Vagina (tissue), 2 donors: ENCODE data around the gene MCL1. TPM values are rescaled to one million over a fixed set of nuclear protein-coding genes. Genes with fewer than 3 reads are reported as not detected.
"Not testable (repeated sequence)": the region's sequence is repeated elsewhere in the genome, so short reads cannot be mapped to it uniquely, and the experiment has no call there.

Source experiments
- DNase-seq, 2 donors: peaks; one replicate each; pipeline ENCODE4 v3.0.0-alpha.2; 2017; ENCODE audit errors: extremely low spot score in 2 of 2
- H3K27ac ChIP-seq: fragments of 200-600 bp; sonication (generic); one replicate; pipeline ENCODE4 v1.5.1; 2019
- H3K27me3 ChIP-seq: fragments of 200-600 bp; sonication (generic); one replicate; pipeline ENCODE4 v1.5.1; 2019
- H3K36me3 ChIP-seq, 2 donors: fragments of 200-600 bp; sonication (generic); one replicate each; pipeline ENCODE4 v1.5.1; 2017 to 2019
- H3K4me1 ChIP-seq: fragments of 200-600 bp; sonication (generic); one replicate; pipeline ENCODE4 v1.5.1; 2019
- H3K4me3 ChIP-seq, 2 donors: fragments of 200-600 bp; sonication (generic); 1 replicate in 1 of 2; 2 replicates in 1 of 2; pipeline ENCODE4 v1.5.1; 2016 to 2019
- H3K9me3 ChIP-seq: fragments of 200-600 bp; sonication (generic); one replicate; pipeline ENCODE4 v1.5.1; 2019
- POLR2A ChIP-seq, 2 donors: fragments of 450-650 bp; IDR thresholded peaks; one replicate each; pipeline ENCODE4 v1.6.1; 2017; ENCODE audit warnings: antibody characterized with exemption in 2 of 2, mild to moderate bottlenecking in 2 of 2, moderate library complexity in 2 of 2
- POLR2AphosphoS5 ChIP-seq, 2 donors: sonication (generic); formaldehyde crosslinking; IDR thresholded peaks; one replicate each; pipeline ENCODE4 v1.9.0; 2017; ENCODE audit warnings: antibody characterized with exemption in 2 of 2, mild to moderate bottlenecking in 2 of 2, low read depth in 1 of 2; ENCODE audit not compliant: insufficient read depth in 1 of 2
- intact Hi-C: fragments of 100-400 bp; cut with DNase I; formaldehyde crosslinking; loops from one replicate; pipeline ENCODE4 v1.15.1; 2023
- total RNA-seq: library from RNA; depleted of rRNA; stranded (reverse); fragments of >200 nt; gene quantifications from one replicate; pipeline ENCODE4 v1.2.3, GENCODE V29; 2016
- TF ChIP-seq, protein P1 (sequence below), 3 experiments: fragments of 450-650 bp in 2 of 3; fragments of 200-600 bp in 1 of 3; sonication (generic) in 1 of 3; IDR thresholded peaks; one replicate each; pipeline ENCODE4 v1.5.1; 2017 to 2019; ENCODE audit warnings: antibody characterized with exemption in 3 of 3, mild to moderate bottlenecking in 2 of 3, moderate library complexity in 2 of 3

MCL1 gene
- total RNA-seq, 1 donor from 2014 or later, result 181 TPM

DNA sequence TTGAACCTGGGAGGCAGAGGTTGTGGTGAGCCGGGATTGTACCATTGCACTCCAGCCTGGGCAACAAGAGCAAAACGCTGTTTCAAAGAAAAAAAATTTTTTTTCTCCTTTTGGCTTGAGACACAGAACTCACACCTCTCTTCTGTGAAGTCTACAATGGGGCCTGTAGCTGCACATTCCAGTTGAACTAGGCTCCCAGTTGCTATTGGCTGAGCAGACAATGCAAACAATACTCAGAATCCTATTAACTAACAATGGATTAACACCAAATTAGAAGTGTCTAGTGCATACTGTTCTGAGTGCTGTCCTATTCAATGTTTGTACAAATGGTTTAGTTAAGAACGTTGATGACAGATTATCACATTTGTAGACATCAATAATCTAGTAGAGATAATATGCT is 17.6 kb upstream of the MCL1 start:
- intact Hi-C loops, result no loop called here
- TF ChIP-seq POLR2A (IDR thresholded peaks at IDR 0.05), result no peak
- TF ChIP-seq, protein P1, sequence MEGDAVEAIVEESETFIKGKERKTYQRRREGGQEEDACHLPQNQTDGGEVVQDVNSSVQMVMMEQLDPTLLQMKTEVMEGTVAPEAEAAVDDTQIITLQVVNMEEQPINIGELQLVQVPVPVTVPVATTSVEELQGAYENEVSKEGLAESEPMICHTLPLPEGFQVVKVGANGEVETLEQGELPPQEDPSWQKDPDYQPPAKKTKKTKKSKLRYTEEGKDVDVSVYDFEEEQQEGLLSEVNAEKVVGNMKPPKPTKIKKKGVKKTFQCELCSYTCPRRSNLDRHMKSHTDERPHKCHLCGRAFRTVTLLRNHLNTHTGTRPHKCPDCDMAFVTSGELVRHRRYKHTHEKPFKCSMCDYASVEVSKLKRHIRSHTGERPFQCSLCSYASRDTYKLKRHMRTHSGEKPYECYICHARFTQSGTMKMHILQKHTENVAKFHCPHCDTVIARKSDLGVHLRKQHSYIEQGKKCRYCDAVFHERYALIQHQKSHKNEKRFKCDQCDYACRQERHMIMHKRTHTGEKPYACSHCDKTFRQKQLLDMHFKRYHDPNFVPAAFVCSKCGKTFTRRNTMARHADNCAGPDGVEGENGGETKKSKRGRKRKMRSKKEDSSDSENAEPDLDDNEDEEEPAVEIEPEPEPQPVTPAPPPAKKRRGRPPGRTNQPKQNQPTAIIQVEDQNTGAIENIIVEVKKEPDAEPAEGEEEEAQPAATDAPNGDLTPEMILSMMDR (IDR thresholded peaks at IDR 0.05), result no peak
- TF ChIP-seq POLR2AphosphoS5 (IDR thresholded peaks at IDR 0.05; ENCODE audit: insufficient read depth in 1 of 2, low read depth in 1 of 2), result no peak

DNA sequence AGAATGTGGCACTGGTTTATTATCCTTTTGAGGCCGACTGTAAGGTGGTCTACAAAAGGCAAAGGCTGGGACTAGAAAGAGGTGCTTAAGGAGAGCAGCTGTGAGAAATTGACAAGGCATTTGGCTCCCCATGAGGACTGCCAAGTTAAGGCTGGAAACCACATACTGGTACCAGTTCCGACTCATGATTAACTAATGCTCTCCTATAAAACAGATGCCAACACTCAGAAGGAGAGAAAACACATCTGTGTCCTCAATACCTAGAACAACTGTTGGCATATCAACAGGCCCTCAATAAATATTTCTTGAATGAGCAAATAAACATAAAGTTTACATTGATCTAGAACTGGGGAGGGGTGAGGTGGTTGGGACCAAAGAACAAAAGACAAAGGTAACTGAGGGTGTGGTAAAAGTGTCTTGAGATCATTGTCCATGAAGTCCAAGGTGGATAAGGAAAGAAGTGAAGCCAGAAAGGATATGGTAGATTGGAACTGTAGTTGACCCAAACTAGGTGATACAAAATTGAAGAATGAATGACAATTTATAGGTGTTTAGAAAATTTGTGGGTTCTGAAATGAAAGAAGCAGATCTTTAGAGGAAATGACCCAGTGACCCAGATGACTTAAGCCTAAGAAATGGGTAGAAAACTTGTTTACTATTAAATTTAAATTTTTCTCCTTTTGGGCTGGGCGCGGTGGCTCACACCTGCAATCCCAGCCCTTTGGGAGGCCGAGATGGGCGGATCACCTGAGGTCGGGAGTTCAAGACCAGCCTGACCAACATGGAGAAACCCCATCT is 16.9 kb upstream of the MCL1 start:
- TF ChIP-seq POLR2A (IDR thresholded peaks at IDR 0.05) (no peak), POLR2AphosphoS5 (IDR thresholded peaks at IDR 0.05; ENCODE audit: insufficient read depth in 1 of 2, low read depth in 1 of 2) (no peak)
- TF ChIP-seq, protein P1 (IDR thresholded peaks at IDR 0.05), result no peak

More for the DNA sequence above, 17.6 kb upstream of the MCL1 start:
- no peak overlapping the region for H3K27ac ChIP-seq
- H3K4me3 ChIP-seq, result no peak overlapping the region
- no peaks in the 10 kb centered on the region for H3K27me3 ChIP-seq
- no peaks in the 10 kb centered on the region for H3K36me3 ChIP-seq
- H3K4me1 ChIP-seq, result no peaks in the 10 kb centered on the region
- no peaks in the 10 kb centered on the region for H3K9me3 ChIP-seq
- DNase-seq, result no peak

DNA sequence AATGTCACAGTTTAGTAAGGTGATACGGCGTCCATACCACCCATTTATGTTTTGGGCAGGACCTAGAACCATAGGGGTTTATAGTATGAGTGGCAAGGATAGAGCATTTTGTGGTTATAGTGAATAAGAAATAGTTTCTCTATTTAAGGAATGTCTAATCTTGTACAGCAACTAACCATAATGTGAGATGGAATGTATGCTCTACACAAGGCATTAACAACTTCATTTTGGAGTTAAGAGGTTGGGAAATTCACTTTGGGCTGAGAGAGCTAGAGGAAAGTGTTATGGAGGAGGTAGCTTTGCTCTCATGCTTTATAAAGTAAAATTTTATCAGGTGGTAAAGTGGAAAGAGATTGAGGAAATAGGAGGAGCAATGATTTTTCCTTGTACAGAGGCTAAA is 3.0 kb upstream of the MCL1 start:
- Histone ChIP-seq H3K9me3 (no peaks in the 10 kb centered on the region), H3K27me3 (no peaks in the 10 kb centered on the region), H3K4me3 (no peak overlapping the region), H3K36me3 (peaks cover 0 to 11% of the 10 kb centered on the region in 2 donors), H3K4me1 (peaks cover 9% of the 10 kb centered on the region), H3K27ac (no peak overlapping the region)
- no peak for DNase-seq
- TF ChIP-seq, protein P1 (IDR thresholded peaks at IDR 0.05), result no peak
- no peak for TF ChIP-seq POLR2A (IDR thresholded peaks at IDR 0.05)
- no peak for TF ChIP-seq POLR2AphosphoS5 (IDR thresholded peaks at IDR 0.05; ENCODE audit: insufficient read depth in 1 of 2, low read depth in 1 of 2)
- intact Hi-C loops, result no loop called here

More for the DNA sequence above, 16.9 kb upstream of the MCL1 start:
- Histone ChIP-seq H3K27me3 (no peaks in the 10 kb centered on the region), H3K27ac (no peak overlapping the region), H3K4me1 (no peaks in the 10 kb centered on the region), H3K36me3 (no peaks in the 10 kb centered on the region), H3K9me3 (no peaks in the 10 kb centered on the region), H3K4me3 (no peak overlapping the region)
- intact Hi-C loops, result no loop called here
- no peak for DNase-seq

DNA sequence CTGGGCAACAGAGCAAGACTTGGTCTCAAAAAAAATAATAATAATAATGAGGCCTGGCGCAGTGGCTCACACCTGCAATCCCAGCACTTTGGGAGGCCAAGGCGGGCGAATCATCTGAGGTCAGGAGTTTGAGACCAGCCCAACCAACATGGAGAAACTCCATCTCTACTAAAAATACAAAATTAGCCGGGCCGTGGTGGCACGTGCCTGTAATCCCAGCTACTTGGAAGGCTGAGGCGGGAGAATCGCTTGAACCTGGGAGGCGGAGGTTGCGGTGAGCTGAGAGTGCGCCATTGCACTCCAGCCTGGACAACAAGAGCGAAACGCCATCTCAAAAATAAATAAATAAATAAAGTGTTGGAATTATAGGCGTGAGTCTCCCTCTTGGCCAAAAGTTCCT is 2.6 kb upstream of the MCL1 start:
- intact Hi-C loops, H3K27ac ChIP-seq, H3K4me3 ChIP-seq, DNase-seq, H3K27me3 ChIP-seq, H3K9me3 ChIP-seq, H3K4me1 ChIP-seq: not testable (repeated sequence)
- H3K36me3 ChIP-seq, result peaks cover 0 to 15% of the 10 kb centered on the region in 2 donors

DNA sequence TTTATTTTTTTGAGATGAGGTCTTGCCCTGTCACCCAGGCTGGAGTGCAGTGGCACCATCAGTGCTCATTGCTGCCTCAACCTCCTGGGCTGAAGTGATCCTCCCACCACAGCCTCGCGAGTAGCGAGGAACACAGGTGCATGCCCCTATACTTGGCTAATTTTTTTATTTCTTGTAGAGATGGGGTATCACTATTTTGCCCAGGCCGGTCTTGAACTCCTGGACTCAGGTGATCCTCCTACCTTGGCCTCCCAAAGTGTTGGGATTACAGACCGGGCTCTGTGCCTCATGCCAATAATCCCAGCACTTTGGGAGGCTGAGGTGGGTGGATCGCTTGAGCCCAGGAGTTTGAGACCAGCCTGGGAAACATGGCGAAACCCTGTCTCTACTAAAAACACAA is 2.0 kb upstream of the MCL1 start:
- H3K27ac ChIP-seq, result peak overlapping the region; percentile 100
- DNase-seq, intact Hi-C loops, H3K4me3 ChIP-seq, H3K9me3 ChIP-seq, H3K4me1 ChIP-seq, H3K27me3 ChIP-seq: not testable (repeated sequence)
- H3K36me3 ChIP-seq, result peaks cover 0 to 20% of the 10 kb centered on the region in 2 donors

DNA sequence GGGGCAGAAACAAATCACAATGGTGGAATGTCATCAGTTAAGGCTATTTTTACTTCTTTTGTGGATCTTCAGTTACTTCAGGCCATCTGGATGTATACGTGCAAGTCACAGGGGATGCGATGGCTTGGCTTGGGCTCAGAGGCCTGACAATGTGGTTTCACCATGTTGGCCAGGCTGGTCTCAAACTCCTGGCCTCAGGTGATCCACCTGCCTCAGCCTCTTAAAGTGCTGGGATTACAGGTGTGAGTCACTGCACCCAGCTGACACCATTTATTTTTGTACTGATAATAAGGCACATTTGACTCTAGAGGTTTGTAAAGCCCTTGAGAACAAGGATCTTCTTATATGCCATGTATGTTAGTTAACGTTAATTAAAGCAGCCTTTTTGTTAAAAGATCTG is 1.6 kb upstream of the MCL1 start:
- H3K4me3 ChIP-seq, H3K9me3 ChIP-seq, H3K27me3 ChIP-seq, intact Hi-C loops, DNase-seq: not testable (repeated sequence)
- H3K36me3 ChIP-seq, result peaks cover 0 to 24% of the 10 kb centered on the region in 2 donors
- H3K27ac ChIP-seq, result peak overlapping the region; percentile 100
- peaks cover 13% of the 10 kb centered on the region for H3K4me1 ChIP-seq
